Stimulated activated CD4-positive, alpha-beta T cell treated with anti-CD3 and anti-CD28 coated beads, Interleukin-2, amount 100 ng/mL, for 24 hours (primary cell): ENCODE measurements around the gene SRSF3.
"Not testable (repeated sequence)": the region's sequence is repeated elsewhere in the genome, so short reads cannot be mapped to it uniquely, and the experiment has no call there.

Experiments used
- DNase-seq, 2 donors: peaks; one replicate each; pipeline ENCODE4 v3.0.0-alpha.2; 2020

Gene SRSF3

GRCh38 chr6:36605560-36606391 lies 11.6 kb downstream of the SRSF3 start:
- DNase-seq = no peak

GRCh38 chr6:36607305-36607682 lies 13.1 kb downstream of the SRSF3 start:
- not testable (repeated sequence) for DNase-seq

- DNase-seq = no peak
Measured at GRCh38 chr6:36607683-36608386, 13.7 kb downstream of the SRSF3 start.

GRCh38 chr6:36608788-36609563 lies 14.8 kb downstream of the SRSF3 start:
- no peak for DNase-seq

- DNase-seq = no peak
Measured at GRCh38 chr6:36609582-36609981, 15.4 kb downstream of the SRSF3 start.

GRCh38 chr6:36610041-36610955 lies 16.1 kb downstream of the SRSF3 start:
- no peak for DNase-seq

GRCh38 chr6:36610956-36611336 lies 16.8 kb downstream of the SRSF3 start:
- no peak for DNase-seq

GRCh38 chr6:36611679-36612078 lies 17.5 kb downstream of the SRSF3 start:
- DNase-seq = not testable (repeated sequence)

GRCh38 chr6:36612101-36612625 lies 18.0 kb downstream of the SRSF3 start:
- no peak for DNase-seq

- no peak for DNase-seq
Measured at GRCh38 chr6:36613200-36613995, 19.2 kb downstream of the SRSF3 start.

GRCh38 chr6:36615018-36615761 lies 21.0 kb downstream of the SRSF3 start:
- peak; percentile 46 to 50 for DNase-seq

- no peak for DNase-seq
Measured at GRCh38 chr6:36616893-36617521, 22.8 kb downstream of the SRSF3 start.

GRCh38 chr6:36618366-36619355 lies 24.5 kb downstream of the SRSF3 start:
- no peak for DNase-seq

GRCh38 chr6:36621371-36621855 lies 27.3 kb downstream of the SRSF3 start:
- DNase-seq = no peak

GRCh38 chr6:36622901-36623546 lies 28.9 kb downstream of the SRSF3 start:
- no peak for DNase-seq

- DNase-seq = peak; percentile 83
Measured at GRCh38 chr6:36623547-36624459, 29.6 kb downstream of the SRSF3 start.
